ENCODE data around the gene FLYWCH2.

The FLYWCH2 gene

DNA sequence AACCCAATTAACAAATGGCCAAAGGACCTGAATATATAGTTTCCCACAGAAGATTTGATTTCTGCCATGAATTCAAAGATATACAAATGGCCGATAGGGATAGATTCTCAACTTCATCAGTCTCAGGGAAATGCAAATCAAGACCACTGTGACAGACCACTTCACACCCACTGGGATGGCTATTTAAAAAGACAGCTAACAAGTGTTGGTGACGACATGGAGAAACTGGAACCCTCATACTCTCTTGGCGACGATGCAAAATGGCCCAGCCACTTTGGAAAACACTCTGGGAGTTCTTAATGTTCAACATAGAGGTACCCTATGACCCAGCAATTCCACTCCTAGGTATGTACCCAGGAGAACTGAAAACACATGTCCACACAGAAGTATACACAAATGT is 63.6 kb downstream of the FLYWCH2 start:
- Histone ChIP-seq H3K4me3 (ENCODE audit: insufficient read depth in 1 of 2, low read depth in 1 of 2, low read length in 2 of 2) (no peak overlapping the region), H2BK12ac (ENCODE audit: low read length in 2 of 2) (no peak overlapping the region), H3K14ac (ENCODE audit: low read length in 2 of 2) (no peak overlapping the region), H2AFZ (ENCODE audit: low read depth, low read length) (no peak overlapping the region), H3K18ac (ENCODE audit: low read depth in 1 of 2, low read length in 2 of 2) (no peak overlapping the region), H3K79me1 (replicated peaks; ENCODE audit: low read length, poor library complexity, severe bottlenecking) (peaks cover 3% of the 10 kb centered on the region), H4K8ac (ENCODE audit: low read length) (no peak overlapping the region), H3K27ac (ENCODE audit: low read length, poor library complexity, severe bottlenecking) (no peak overlapping the region), H3K4me2 (ENCODE audit: low read length, poor library complexity, severe bottlenecking) (no peak overlapping the region), H3K4ac (ENCODE audit: low read depth in 1 of 2, low read length in 2 of 2) (no peak overlapping the region), H3K9ac (ENCODE audit: low read length) (no peak overlapping the region), H3K27me3 (ENCODE audit: control insufficient read depth in 1 of 2, insufficient read depth in 1 of 2, low read length in 2 of 2) (no peaks in the 10 kb centered on the region), H3K23ac (ENCODE audit: low read length in 2 of 2) (no peak overlapping the region), H2BK120ac (ENCODE audit: low read depth, low read length) (no peak overlapping the region), H3K4me1 (ENCODE audit: control insufficient read depth, insufficient read depth, low read depth, low read length) (peaks cover 3% of the 10 kb centered on the region), H2BK15ac (ENCODE audit: low read depth, poor library complexity, severe bottlenecking) (no peak overlapping the region), H2BK5ac (ENCODE audit: low read depth, low read length, poor library complexity, severe bottlenecking) (no peak overlapping the region), H2AK5ac (ENCODE audit: low read length, severe bottlenecking) (no peak overlapping the region), H3K9me3 (ENCODE audit: control insufficient read depth, low read length) (no peaks in the 10 kb centered on the region), H4K91ac (ENCODE audit: low read length) (no peak overlapping the region), H3K36me3 (ENCODE audit: control insufficient read depth in 1 of 2, insufficient read depth in 2 of 2, low read depth in 1 of 2, low read length in 2 of 2) (peaks cover 48 to 57% of the 10 kb centered on the region in 2 experiments)
- WGBS = over 99% methylated on average over 4 of the region's 4 CpGs
- DNase-seq = no peak
